Measurements from ENCODE around the gene LIPK.
A peak's percentile ranks its signal among the peaks of the same experiment; 100 is the strongest.
"Not testable (repeated sequence)": the region's sequence is repeated elsewhere in the genome, so short reads cannot be mapped to it uniquely, and the experiment has no call there.

Gene LIPK

GRCh38 chr10:88709361-88709760 lies 3.3 kb downstream of the LIPK start:
- not testable (repeated sequence) for H3K27ac ChIP-seq (ENCODE audit: low read depth, low read length); H3K9ac ChIP-seq (ENCODE audit: low read depth in 1 of 2, low read length in 2 of 2); H3K9me3 ChIP-seq (ENCODE audit: control insufficient read depth in 1 of 2, low read length in 2 of 2); H3K36me3 ChIP-seq (ENCODE audit: control insufficient read depth in 1 of 2, insufficient read depth in 2 of 2, low read length in 2 of 2); H3K4me1 ChIP-seq (ENCODE audit: control insufficient read depth in 1 of 2, insufficient read depth in 2 of 2, low read length in 2 of 2); H3K27me3 ChIP-seq (ENCODE audit: control insufficient read depth in 1 of 2, insufficient read depth in 2 of 2, low read length in 2 of 2); H3K4me3 ChIP-seq (ENCODE audit: low read depth in 1 of 2, low read length in 2 of 2)

GRCh38 chr10:88715517-88715916 lies 9.5 kb downstream of the LIPK start:
- Histone ChIP-seq H3K4me1 (ENCODE audit: control insufficient read depth in 1 of 2, insufficient read depth in 2 of 2, low read length in 2 of 2) (no peaks in the 10 kb centered on the region), H3K27ac (ENCODE audit: low read depth, low read length) (no peak overlapping the region), H3K9ac (ENCODE audit: low read depth in 1 of 2, low read length in 2 of 2) (no peak overlapping the region), H3K9me3 (ENCODE audit: control insufficient read depth in 1 of 2, low read length in 2 of 2) (no peaks in the 10 kb centered on the region), H3K4me3 (ENCODE audit: low read depth in 1 of 2, low read length in 2 of 2) (no peak overlapping the region), H3K36me3 (ENCODE audit: control insufficient read depth in 1 of 2, insufficient read depth in 2 of 2, low read length in 2 of 2) (no peaks in the 10 kb centered on the region), H3K27me3 (ENCODE audit: control insufficient read depth in 1 of 2, insufficient read depth in 2 of 2, low read length in 2 of 2) (no peaks in the 10 kb centered on the region)

GRCh38 chr10:88721392-88721791 lies 15.3 kb downstream of the LIPK start:
- Histone ChIP-seq H3K9me3 (ENCODE audit: control insufficient read depth in 1 of 2, low read length in 2 of 2) (no peaks in the 10 kb centered on the region), H3K27ac (ENCODE audit: low read depth, low read length) (no peak overlapping the region), H3K4me3 (ENCODE audit: low read depth in 1 of 2, low read length in 2 of 2) (no peak overlapping the region), H3K27me3 (ENCODE audit: control insufficient read depth in 1 of 2, insufficient read depth in 2 of 2, low read length in 2 of 2) (no peaks in the 10 kb centered on the region), H3K9ac (ENCODE audit: low read depth in 1 of 2, low read length in 2 of 2) (no peak overlapping the region), H3K36me3 (ENCODE audit: control insufficient read depth in 1 of 2, insufficient read depth in 2 of 2, low read length in 2 of 2) (no peaks in the 10 kb centered on the region), H3K4me1 (ENCODE audit: control insufficient read depth in 1 of 2, insufficient read depth in 2 of 2, low read length in 2 of 2) (no peaks in the 10 kb centered on the region)

- no peaks in the 10 kb centered on the region for H3K9me3 ChIP-seq (ENCODE audit: control insufficient read depth in 1 of 2, low read length in 2 of 2)
- H3K4me3 ChIP-seq (ENCODE audit: low read depth in 1 of 2, low read length in 2 of 2): no peak overlapping the region
- H3K27me3 ChIP-seq (ENCODE audit: control insufficient read depth in 1 of 2, insufficient read depth in 2 of 2, low read length in 2 of 2): no peaks in the 10 kb centered on the region
- no peak overlapping the region for H3K27ac ChIP-seq (ENCODE audit: low read depth, low read length)
- no peak overlapping the region for H3K9ac ChIP-seq (ENCODE audit: low read depth in 1 of 2, low read length in 2 of 2)
- no peaks in the 10 kb centered on the region for H3K4me1 ChIP-seq (ENCODE audit: control insufficient read depth in 1 of 2, insufficient read depth in 2 of 2, low read length in 2 of 2)
- no peaks in the 10 kb centered on the region for H3K36me3 ChIP-seq (ENCODE audit: control insufficient read depth in 1 of 2, insufficient read depth in 2 of 2, low read length in 2 of 2)
Observed at GRCh38 chr10:88725798-88726197, 19.7 kb downstream of the LIPK start.

GRCh38 chr10:88728107-88728763 lies 22.2 kb downstream of the LIPK start:
- no peak overlapping the region for H3K27ac ChIP-seq (ENCODE audit: low read depth, low read length)
- H3K4me3 ChIP-seq (ENCODE audit: low read depth in 1 of 2, low read length in 2 of 2): no peak overlapping the region

DNA sequence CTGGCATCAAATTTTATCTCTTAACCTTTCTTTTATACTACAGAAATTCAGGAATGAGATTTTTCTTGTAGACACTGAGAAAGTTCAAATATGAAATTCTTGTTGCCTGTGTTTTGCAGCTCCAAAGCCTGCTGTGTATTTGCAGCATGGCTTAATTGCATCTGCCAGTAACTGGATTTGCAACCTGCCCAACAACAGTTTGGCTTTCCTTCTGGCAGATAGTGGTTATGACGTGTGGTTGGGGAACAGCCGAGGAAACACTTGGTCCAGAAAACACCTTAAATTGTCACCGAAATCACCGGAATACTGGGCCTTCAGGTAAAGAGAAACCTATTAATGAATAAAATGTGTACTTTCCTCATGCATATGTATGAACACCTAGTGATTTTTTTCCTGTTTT lies 24.8 kb downstream of the LIPK start:
- Histone ChIP-seq H3K27ac (ENCODE audit: low read depth, low read length) (no peak overlapping the region), H3K4me1 (ENCODE audit: control insufficient read depth in 1 of 2, insufficient read depth in 2 of 2, low read length in 2 of 2) (peaks cover 0 to 6% of the 10 kb centered on the region in 2 donors), H3K9ac (ENCODE audit: low read depth in 1 of 2, low read length in 2 of 2) (no peak overlapping the region), H3K9me3 (ENCODE audit: control insufficient read depth in 1 of 2, low read length in 2 of 2) (no peaks in the 10 kb centered on the region), H3K27me3 (ENCODE audit: control insufficient read depth in 1 of 2, insufficient read depth in 2 of 2, low read length in 2 of 2) (no peaks in the 10 kb centered on the region), H3K4me3 (ENCODE audit: low read depth in 1 of 2, low read length in 2 of 2) (peak overlapping the region in 1 of 2 donors; percentile 42), H3K36me3 (ENCODE audit: control insufficient read depth in 1 of 2, insufficient read depth in 2 of 2, low read length in 2 of 2) (no peaks in the 10 kb centered on the region)

More at GRCh38 chr10:88728107-88728763, 22.2 kb downstream of the LIPK start:
- no peaks in the 10 kb centered on the region for H3K27me3 ChIP-seq (ENCODE audit: control insufficient read depth in 1 of 2, insufficient read depth in 2 of 2, low read length in 2 of 2)
- peaks cover 0 to 6% of the 10 kb centered on the region in 2 donors for H3K4me1 ChIP-seq (ENCODE audit: control insufficient read depth in 1 of 2, insufficient read depth in 2 of 2, low read length in 2 of 2)
- H3K9ac ChIP-seq (ENCODE audit: low read depth in 1 of 2, low read length in 2 of 2): no peak overlapping the region
- no peaks in the 10 kb centered on the region for H3K9me3 ChIP-seq (ENCODE audit: control insufficient read depth in 1 of 2, low read length in 2 of 2)
- H3K36me3 ChIP-seq (ENCODE audit: control insufficient read depth in 1 of 2, insufficient read depth in 2 of 2, low read length in 2 of 2): no peaks in the 10 kb centered on the region

DNA sequence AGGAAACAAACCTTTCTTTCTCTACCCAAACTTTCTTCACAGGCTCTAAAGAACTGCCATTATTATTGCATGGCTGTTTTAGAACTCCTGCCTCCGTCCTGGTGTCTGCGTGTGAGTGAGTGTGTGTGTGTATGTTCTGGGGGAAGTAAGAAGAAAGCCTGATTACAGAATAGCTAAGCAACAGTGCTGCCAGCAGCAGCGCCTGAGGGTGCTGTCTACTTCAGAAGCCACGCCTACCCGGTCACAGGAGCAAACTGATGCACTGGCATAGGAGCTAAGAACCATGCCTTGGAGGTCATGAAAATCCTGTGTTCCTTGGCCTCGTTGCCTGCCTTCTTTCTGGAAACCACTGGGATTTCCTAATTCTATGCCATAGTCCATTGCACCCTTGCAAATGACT lies 25.2 kb downstream of the LIPK start:
- peak overlapping the region in 1 of 2 donors; percentile 42 for H3K4me3 ChIP-seq (ENCODE audit: low read depth in 1 of 2, low read length in 2 of 2)
- H3K27ac ChIP-seq (ENCODE audit: low read depth, low read length): no peak overlapping the region
- H3K9ac ChIP-seq (ENCODE audit: low read depth in 1 of 2, low read length in 2 of 2): no peak overlapping the region
- H3K27me3 ChIP-seq (ENCODE audit: control insufficient read depth in 1 of 2, insufficient read depth in 2 of 2, low read length in 2 of 2): no peaks in the 10 kb centered on the region
- H3K4me1 ChIP-seq (ENCODE audit: control insufficient read depth in 1 of 2, insufficient read depth in 2 of 2, low read length in 2 of 2): peaks cover 0 to 6% of the 10 kb centered on the region in 2 donors
- no peaks in the 10 kb centered on the region for H3K36me3 ChIP-seq (ENCODE audit: control insufficient read depth in 1 of 2, insufficient read depth in 2 of 2, low read length in 2 of 2)
- no peaks in the 10 kb centered on the region for H3K9me3 ChIP-seq (ENCODE audit: control insufficient read depth in 1 of 2, low read length in 2 of 2)

DNA sequence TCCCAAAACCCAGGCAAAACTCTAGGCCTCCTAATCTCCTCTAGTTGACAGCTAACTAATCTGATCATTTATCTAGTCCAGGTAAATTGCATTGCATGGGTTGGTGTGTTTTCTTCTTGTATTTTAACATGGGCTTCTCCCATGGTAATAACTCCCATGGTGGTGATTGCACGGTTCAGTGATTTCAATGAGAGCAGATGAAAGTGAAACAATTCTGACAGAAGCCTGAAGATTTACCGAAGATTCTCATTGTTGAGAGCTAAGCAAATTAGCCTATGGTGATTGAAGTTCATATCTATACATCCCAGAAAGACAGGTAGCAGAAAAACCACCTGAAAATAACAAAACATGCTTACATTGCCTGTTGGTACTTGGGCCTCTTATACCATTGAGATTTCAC lies 27.2 kb downstream of the LIPK start:
- Histone ChIP-seq H3K4me3 (ENCODE audit: low read depth in 1 of 2, low read length in 2 of 2) (no peak overlapping the region), H3K4me1 (ENCODE audit: control insufficient read depth in 1 of 2, insufficient read depth in 2 of 2, low read length in 2 of 2) (peaks cover 0 to 6% of the 10 kb centered on the region in 2 donors), H3K27me3 (ENCODE audit: control insufficient read depth in 1 of 2, insufficient read depth in 2 of 2, low read length in 2 of 2) (no peaks in the 10 kb centered on the region), H3K9ac (ENCODE audit: low read depth in 1 of 2, low read length in 2 of 2) (no peak overlapping the region), H3K27ac (ENCODE audit: low read depth, low read length) (no peak overlapping the region), H3K9me3 (ENCODE audit: control insufficient read depth in 1 of 2, low read length in 2 of 2) (no peaks in the 10 kb centered on the region), H3K36me3 (ENCODE audit: control insufficient read depth in 1 of 2, insufficient read depth in 2 of 2, low read length in 2 of 2) (no peaks in the 10 kb centered on the region)

- Histone ChIP-seq H3K36me3 (ENCODE audit: control insufficient read depth in 1 of 2, insufficient read depth in 2 of 2, low read length in 2 of 2) (no peaks in the 10 kb centered on the region), H3K9me3 (ENCODE audit: control insufficient read depth in 1 of 2, low read length in 2 of 2) (no peaks in the 10 kb centered on the region)
Observed at GRCh38 chr10:88735661-88736060, 29.6 kb downstream of the LIPK start.

DNA sequence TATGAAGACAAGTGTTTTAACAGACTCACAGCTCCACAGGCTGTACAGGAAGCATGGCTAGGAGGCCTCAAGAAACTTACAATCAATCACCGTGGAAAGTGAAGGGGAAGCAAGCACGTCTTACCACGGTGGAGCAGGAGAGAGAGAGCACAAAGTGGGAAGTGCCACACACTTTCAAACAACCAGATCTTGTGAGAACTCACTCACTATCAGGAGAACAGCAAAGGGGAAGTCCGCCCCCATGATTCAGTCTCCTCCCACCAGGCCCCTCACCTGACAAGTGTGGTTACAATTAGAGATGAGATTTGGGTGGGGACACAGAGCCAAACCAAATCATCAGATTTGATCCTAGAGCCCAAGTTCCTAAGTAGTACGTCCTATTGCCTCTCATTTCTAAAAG lies 35.9 kb downstream of the LIPK start:
- H3K36me3 ChIP-seq (ENCODE audit: control insufficient read depth in 1 of 2, insufficient read depth in 2 of 2, low read length in 2 of 2); H3K27me3 ChIP-seq (ENCODE audit: control insufficient read depth in 1 of 2, insufficient read depth in 2 of 2, low read length in 2 of 2); H3K4me3 ChIP-seq (ENCODE audit: low read depth in 1 of 2, low read length in 2 of 2); H3K4me1 ChIP-seq (ENCODE audit: control insufficient read depth in 1 of 2, insufficient read depth in 2 of 2, low read length in 2 of 2); H3K9me3 ChIP-seq (ENCODE audit: control insufficient read depth in 1 of 2, low read length in 2 of 2); H3K9ac ChIP-seq (ENCODE audit: low read depth in 1 of 2, low read length in 2 of 2); H3K27ac ChIP-seq (ENCODE audit: low read depth, low read length): not testable (repeated sequence)

More at GRCh38 chr10:88735661-88736060, 29.6 kb downstream of the LIPK start:
- no peak overlapping the region for H3K9ac ChIP-seq (ENCODE audit: low read depth in 1 of 2, low read length in 2 of 2)
- no peaks in the 10 kb centered on the region for H3K27me3 ChIP-seq (ENCODE audit: control insufficient read depth in 1 of 2, insufficient read depth in 2 of 2, low read length in 2 of 2)
- no peak overlapping the region for H3K27ac ChIP-seq (ENCODE audit: low read depth, low read length)
- no peak overlapping the region for H3K4me3 ChIP-seq (ENCODE audit: low read depth in 1 of 2, low read length in 2 of 2)
- peaks cover 0 to 6% of the 10 kb centered on the region in 2 donors for H3K4me1 ChIP-seq (ENCODE audit: control insufficient read depth in 1 of 2, insufficient read depth in 2 of 2, low read length in 2 of 2)

GRCh38 chr10:88742448-88742847 lies 36.4 kb downstream of the LIPK start:
- H3K4me1 ChIP-seq (ENCODE audit: control insufficient read depth in 1 of 2, insufficient read depth in 2 of 2, low read length in 2 of 2): no peaks in the 10 kb centered on the region
- no peaks in the 10 kb centered on the region for H3K36me3 ChIP-seq (ENCODE audit: control insufficient read depth in 1 of 2, insufficient read depth in 2 of 2, low read length in 2 of 2)
- H3K4me3 ChIP-seq (ENCODE audit: low read depth in 1 of 2, low read length in 2 of 2): no peak overlapping the region
- no peak overlapping the region for H3K9ac ChIP-seq (ENCODE audit: low read depth in 1 of 2, low read length in 2 of 2)
- H3K27ac ChIP-seq (ENCODE audit: low read depth, low read length): no peak overlapping the region
- no peaks in the 10 kb centered on the region for H3K9me3 ChIP-seq (ENCODE audit: control insufficient read depth in 1 of 2, low read length in 2 of 2)
- no peaks in the 10 kb centered on the region for H3K27me3 ChIP-seq (ENCODE audit: control insufficient read depth in 1 of 2, insufficient read depth in 2 of 2, low read length in 2 of 2)
